Coronary artery (tissue), 2 donors: ENCODE results near the gene TMEM132D.

Experiments used
- DNase-seq: peaks from one replicate; pipeline ENCODE4 v3.0.0-alpha.2; 2017; ENCODE audit warnings: low spot score
- H3K27ac ChIP-seq, 2 donors: fragments of 200-600 bp; sonication (generic); one replicate each; pipeline ENCODE4 v1.5.1; 2016 to 2019
- H3K4me3 ChIP-seq: fragments of 200-600 bp; sonication (generic); 2 replicates; pipeline ENCODE4 v1.5.1; 2016; ENCODE audit warnings: mild to moderate bottlenecking, moderate library complexity
- CTCF ChIP-seq: fragments of 200-600 bp; sonication (generic); IDR thresholded peaks from one replicate; pipeline ENCODE4 v1.5.1; 2019; ENCODE audit warnings: antibody characterized with exemption

Gene TMEM132D

GRCh38 chr12:129494260-129494659 lies 409.6 kb downstream of the TMEM132D start:
- Histone ChIP-seq H3K27ac (no peak overlapping the region), H3K4me3 (no peak overlapping the region)
- TF ChIP-seq CTCF, result no peak
- DNase-seq, result no peak

GRCh38 chr12:129489100-129489676 lies 414.6 kb downstream of the TMEM132D start:
- H3K4me3 ChIP-seq, result no peak overlapping the region
- H3K27ac ChIP-seq, result no peak overlapping the region
- DNase-seq, result no peak
- no peak for TF ChIP-seq CTCF

- TF ChIP-seq CTCF, result no peak
Measured at GRCh38 chr12:129486931-129487330, 416.9 kb downstream of the TMEM132D start.

GRCh38 chr12:129483111-129483893 lies 420.5 kb downstream of the TMEM132D start:
- H3K4me3 ChIP-seq, result no peak overlapping the region
- no peak for TF ChIP-seq CTCF
- no peak overlapping the region for H3K27ac ChIP-seq
- DNase-seq, result no peak

More at GRCh38 chr12:129486931-129487330, 416.9 kb downstream of the TMEM132D start:
- Histone ChIP-seq H3K4me3 (no peak overlapping the region), H3K27ac (no peak overlapping the region)
- no peak for DNase-seq

- no peak for DNase-seq
- no peak overlapping the region for H3K27ac ChIP-seq
- no peak for TF ChIP-seq CTCF
- H3K4me3 ChIP-seq, result no peak overlapping the region
Measured at GRCh38 chr12:129481921-129482320, 421.9 kb downstream of the TMEM132D start.

GRCh38 chr12:129470196-129470595 lies 433.6 kb downstream of the TMEM132D start:
- DNase-seq, result no peak
- TF ChIP-seq CTCF, result no peak
- H3K27ac ChIP-seq, result no peak overlapping the region
- H3K4me3 ChIP-seq, result no peak overlapping the region

GRCh38 chr12:129467726-129468125 lies 436.1 kb downstream of the TMEM132D start:
- H3K27ac ChIP-seq, result no peak overlapping the region
- TF ChIP-seq CTCF, result no peak
- H3K4me3 ChIP-seq, result no peak overlapping the region
- no peak for DNase-seq
